Common myeloid progenitor, CD34-positive (primary cell): ENCODE measurements around the gene RESP18.
"Not testable (repeated sequence)": the region's sequence is repeated elsewhere in the genome, so short reads cannot be mapped to it uniquely, and the experiment has no call there.

ENCODE experiments used
- CTCF ChIA-PET: fragments of 350-600 bp; sonication (Branson Sonifier 250); formaldehyde crosslinking; loops from one replicate; lab custom pipeline; 2021; ENCODE audit warnings: antibody characterized with exemption; lab: Charles Lee
- POLR2A ChIA-PET: fragments of 350-600 bp; sonication (Branson Sonifier 250); formaldehyde crosslinking; loops from one replicate; lab custom pipeline; 2021; ENCODE audit warnings: antibody characterized with exemption; lab: Charles Lee
- DNase-seq, 3 donors: peaks; one replicate each; pipeline versions ENCODE4 v3.0.0 to v3.0.0-alpha.2; 2013
- H3K27ac ChIP-seq, 2 experiments: 1 replicate in 1 of 2; 2 replicates in 1 of 2; pipeline ENCODE4 v1.7.0; 2013; ENCODE audit warnings: inconsistent platforms in 2 of 2, low read length in 2 of 2, mild to moderate bottlenecking in 2 of 2, low read depth in 1 of 2, moderate library complexity in 1 of 2; ENCODE audit not compliant: severe bottlenecking in 2 of 2, insufficient read depth in 1 of 2, poor library complexity in 1 of 2
- H3K27me3 ChIP-seq, 5 experiments: replicated peaks in 2 of 5; 1 replicate in 3 of 5; 2 replicates in 2 of 5; pipeline versions ENCODE4 v1.6.1 to v1.7.0; 2013; ENCODE audit warnings: low read length in 4 of 5, mild to moderate bottlenecking in 2 of 5, moderate library complexity in 2 of 5, inconsistent platforms in 1 of 5; ENCODE audit not compliant: insufficient read depth in 5 of 5, control insufficient read depth in 4 of 5
- H3K36me3 ChIP-seq, 4 experiments: 1 replicate in 2 of 4; 2 replicates in 2 of 4; pipeline versions ENCODE4 v1.6.1 to v1.7.0; 2013; ENCODE audit warnings: low read length in 3 of 4, control low read depth in 1 of 4, mild to moderate bottlenecking in 1 of 4; ENCODE audit not compliant: control insufficient read depth in 4 of 4, insufficient read depth in 4 of 4
- H3K4me1 ChIP-seq, 4 experiments: 1 replicate in 3 of 4; 2 replicates in 1 of 4; pipeline versions ENCODE4 v1.6.1 to v1.7.1; 2013; ENCODE audit warnings: low read length in 3 of 4, mild to moderate bottlenecking in 3 of 4, control low read depth in 1 of 4, inconsistent platforms in 1 of 4, moderate library complexity in 1 of 4; ENCODE audit not compliant: control insufficient read depth in 4 of 4, insufficient read depth in 4 of 4; ENCODE audit errors: control extremely low read depth in 1 of 4
- H3K4me3 ChIP-seq, 7 experiments: 1 replicate in 4 of 7; 2 replicates in 3 of 7; pipeline versions ENCODE4 v1.5.1 to v1.7.0; 2013; ENCODE audit warnings: mild to moderate bottlenecking in 7 of 7, low read length in 6 of 7, moderate library complexity in 6 of 7, inconsistent platforms in 2 of 7, low read depth in 2 of 7, control low read depth in 1 of 7; ENCODE audit not compliant: insufficient read depth in 4 of 7, control insufficient read depth in 1 of 7; ENCODE audit errors: extremely low read depth in 1 of 7
- H3K9me3 ChIP-seq, 5 experiments: 1 replicate in 4 of 5; 2 replicates in 1 of 5; pipeline versions ENCODE4 v1.6.1 to v1.7.1; 2013; ENCODE audit warnings: low read length in 4 of 5, mild to moderate bottlenecking in 2 of 5, inconsistent platforms in 1 of 5, low read depth in 1 of 5, moderate library complexity in 1 of 5; ENCODE audit not compliant: control insufficient read depth in 4 of 5, insufficient read depth in 2 of 5; ENCODE audit errors: control extremely low read depth in 1 of 5
- WGBS: methylation state at CpG from one replicate; pipeline ENCODE4 v1.1.5; 2013; ENCODE audit not compliant: insufficient coverage; 5-methylcytosine and 5-hydroxymethylcytosine counted together

Gene RESP18

GRCh38 chr2:219312683-219313263 is 19.8 kb downstream of the RESP18 start:
- H3K27ac ChIP-seq, H3K4me1 ChIP-seq, DNase-seq, H3K4me3 ChIP-seq, H3K36me3 ChIP-seq, POLR2A ChIA-PET, H3K9me3 ChIP-seq: not testable (repeated sequence)
- CTCF ChIA-PET, result interaction anchor here (1.2 to 4.2 kb wide), 3 partner anchors 11 to 18 kb away, joined by 4 to 16 read pairs (median 11); no protein-coding TSS in a partner anchor
- WGBS, result 97% methylated on average over 40 of the region's 49 CpGs
- peaks cover 8 to 49% (median 17%) of the 10 kb centered on the region in 5 experiments for H3K27me3 ChIP-seq

- H3K9me3 ChIP-seq, result no peaks in the 10 kb centered on the region
- H3K36me3 ChIP-seq, result no peaks in the 10 kb centered on the region
- H3K4me1 ChIP-seq, result peaks cover 0 to 5% (median 2%) of the 10 kb centered on the region in 4 experiments
- WGBS, result 9% methylated on average over 23 of the region's 37 CpGs
- peaks cover 15 to 70% (median 22%) of the 10 kb centered on the region in 5 experiments for H3K27me3 ChIP-seq
- H3K27ac ChIP-seq, result no peak within 1 kb of the TSS
- POLR2A ChIA-PET, result no interaction called here
- CTCF ChIA-PET, result interaction anchor here (1.0 kb wide), 1 partner anchor 14 kb away, joined by 5 read pairs; no protein-coding TSS in a partner anchor
- no peak within 1 kb of the TSS for H3K4me3 ChIP-seq
- peak in 2 of 3 donors; percentile 27 to 33 for DNase-seq
These were observed 23.3 kb downstream of the RESP18 start, which contains the start of gene PTPRN for GRCh38 chr2:219309278-219309677. PTPRN (minus strand) TSS chr2:219309401; CDS start chr2:219309332, 69 bp downstream.

- POLR2A ChIA-PET, result no interaction called here
- Histone ChIP-seq H3K4me3 (no peak overlapping the region), H3K4me1 (peaks cover 0 to 5% (median 2%) of the 10 kb centered on the region in 4 experiments), H3K9me3 (no peaks in the 10 kb centered on the region), H3K27ac (no peak overlapping the region), H3K36me3 (no peaks in the 10 kb centered on the region), H3K27me3 (peaks cover 15 to 72% (median 22%) of the 10 kb centered on the region in 5 experiments)
- WGBS, result 6% methylated on average over 33 of the region's 45 CpGs
- peak; percentile 67 to 83 (median 82) for DNase-seq
- CTCF ChIA-PET, result interaction anchor here (0.6 to 1.0 kb wide), 3 partner anchors 9 to 30 kb away, joined by 3 to 5 read pairs (median 4); partner anchors contain the start of gene DNAJB2
These were observed 24.1 kb downstream of the RESP18 start for GRCh38 chr2:219308142-219309101.

- peaks cover 11 to 85% (median 34%) of the 10 kb centered on the region in 5 experiments for H3K27me3 ChIP-seq
- H3K4me3 ChIP-seq, result no peak overlapping the region
- WGBS, result no CpG with 5 or more reads among the region's 1 CpG
- no peak for DNase-seq
- no peaks in the 10 kb centered on the region for H3K36me3 ChIP-seq
- ChIA-PET POLR2A (no interaction called here), CTCF (no interaction called here)
- H3K9me3 ChIP-seq, result no peaks in the 10 kb centered on the region
- peaks cover 0 to 5% (median 2%) of the 10 kb centered on the region in 4 experiments for H3K4me1 ChIP-seq
- no peak overlapping the region for H3K27ac ChIP-seq
These were observed 26.5 kb downstream of the RESP18 start for GRCh38 chr2:219306047-219306446.

GRCh38 chr2:219304223-219304622 is 28.3 kb downstream of the RESP18 start:
- ChIA-PET POLR2A (no interaction called here), CTCF (interaction anchor here (0.9 to 2.6 kb wide), 3 partner anchors 9 to 30 kb away, joined by 3 to 13 read pairs (median 3); no protein-coding TSS in a partner anchor)
- no peaks in the 10 kb centered on the region for H3K9me3 ChIP-seq
- 64% methylated on average over 1 of the region's 2 CpGs for WGBS
- H3K27ac ChIP-seq, result no peak overlapping the region
- peaks cover 9 to 86% (median 34%) of the 10 kb centered on the region in 5 experiments for H3K27me3 ChIP-seq
- no peak for DNase-seq
- no peaks in the 10 kb centered on the region for H3K36me3 ChIP-seq
- H3K4me1 ChIP-seq, result peaks cover 0 to 4% (median 2%) of the 10 kb centered on the region in 4 experiments
- no peak overlapping the region for H3K4me3 ChIP-seq

- Histone ChIP-seq H3K9me3 (no peaks in the 10 kb centered on the region), H3K4me1 (peaks cover 0 to 2% (median 0%) of the 10 kb centered on the region in 4 experiments), H3K27me3 (peaks cover 5 to 73% (median 27%) of the 10 kb centered on the region in 5 experiments), H3K27ac (no peak overlapping the region), H3K36me3 (no peaks in the 10 kb centered on the region), H3K4me3 (no peak overlapping the region)
- CTCF ChIA-PET, result interaction anchor here (1.2 to 14.8 kb wide), 3 partner anchors 10 to 239 kb away, joined by 3 to 381 read pairs (median 16); partner anchors contain the start of gene DNAJB2
- DNase-seq, result no peak
- POLR2A ChIA-PET, result no interaction called here
- WGBS, result 90% methylated on average over 10 of the region's 11 CpGs
These were observed 30.1 kb downstream of the RESP18 start for GRCh38 chr2:219302412-219302968.
